ENCODE results near the gene MAD1L1.

The MAD1L1 gene

DNA sequence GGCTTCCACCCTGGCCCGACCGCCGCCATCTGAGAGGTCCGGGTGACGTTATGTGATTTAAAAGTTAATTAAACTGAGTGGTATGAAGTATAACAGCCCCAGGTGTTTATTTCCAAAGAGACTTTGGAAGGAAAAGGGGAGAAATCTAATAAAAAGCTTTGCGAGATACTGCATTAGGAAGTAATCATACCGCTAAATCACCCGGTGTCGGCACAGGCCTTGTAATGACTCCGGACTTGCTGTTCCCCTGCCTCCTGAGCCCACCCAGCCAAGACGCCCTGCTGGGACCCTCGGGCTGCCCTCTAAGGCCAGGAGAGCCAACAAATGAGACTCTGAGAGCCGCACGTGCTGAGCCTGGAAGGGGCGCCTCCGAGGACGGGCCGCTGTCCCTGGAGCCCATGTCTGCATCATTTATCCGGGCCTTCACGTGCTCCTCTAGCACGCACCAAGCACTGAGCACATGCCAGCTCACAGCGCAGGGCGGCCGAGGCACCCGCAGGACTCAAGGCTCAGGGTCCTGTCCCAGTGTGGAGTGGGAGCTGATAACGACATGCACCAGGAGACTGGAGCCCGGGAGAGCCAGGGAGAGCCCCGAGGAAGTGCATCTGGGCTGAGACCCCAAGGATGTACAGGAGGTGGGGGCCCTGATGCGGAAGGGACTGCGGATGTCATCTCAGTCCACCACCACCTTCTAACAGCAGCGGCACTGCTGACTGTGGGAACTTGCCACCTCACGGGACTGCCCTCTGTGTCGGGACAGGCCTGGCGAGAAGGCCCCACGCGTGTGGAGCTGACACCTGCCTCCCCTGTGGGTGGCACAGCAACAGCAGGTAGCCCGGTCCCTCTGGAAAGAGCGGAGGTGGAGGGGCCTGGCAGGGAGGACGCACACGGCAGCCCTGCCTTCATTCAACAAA lies 380.0 kb downstream of the MAD1L1 start:
- WGBS, result 92% methylated on average over 40 of the region's 40 CpGs
- Histone ChIP-seq H3K4me1 (ENCODE audit: insufficient read depth, low read length) (no peaks in the 10 kb centered on the region), H3K4me3 (ENCODE audit: low read length) (no peak overlapping the region), H3K36me3 (ENCODE audit: insufficient read depth, low read length) (no peaks in the 10 kb centered on the region), H3K9me3 (ENCODE audit: insufficient read depth, low read depth, low read length) (no peaks in the 10 kb centered on the region), H3K9ac (ENCODE audit: low read depth, low read length) (no peak overlapping the region), H3K27ac (ENCODE audit: low read depth, low read length) (no peak overlapping the region), H3K27me3 (ENCODE audit: insufficient read depth, low read length) (no peaks in the 10 kb centered on the region)

DNA sequence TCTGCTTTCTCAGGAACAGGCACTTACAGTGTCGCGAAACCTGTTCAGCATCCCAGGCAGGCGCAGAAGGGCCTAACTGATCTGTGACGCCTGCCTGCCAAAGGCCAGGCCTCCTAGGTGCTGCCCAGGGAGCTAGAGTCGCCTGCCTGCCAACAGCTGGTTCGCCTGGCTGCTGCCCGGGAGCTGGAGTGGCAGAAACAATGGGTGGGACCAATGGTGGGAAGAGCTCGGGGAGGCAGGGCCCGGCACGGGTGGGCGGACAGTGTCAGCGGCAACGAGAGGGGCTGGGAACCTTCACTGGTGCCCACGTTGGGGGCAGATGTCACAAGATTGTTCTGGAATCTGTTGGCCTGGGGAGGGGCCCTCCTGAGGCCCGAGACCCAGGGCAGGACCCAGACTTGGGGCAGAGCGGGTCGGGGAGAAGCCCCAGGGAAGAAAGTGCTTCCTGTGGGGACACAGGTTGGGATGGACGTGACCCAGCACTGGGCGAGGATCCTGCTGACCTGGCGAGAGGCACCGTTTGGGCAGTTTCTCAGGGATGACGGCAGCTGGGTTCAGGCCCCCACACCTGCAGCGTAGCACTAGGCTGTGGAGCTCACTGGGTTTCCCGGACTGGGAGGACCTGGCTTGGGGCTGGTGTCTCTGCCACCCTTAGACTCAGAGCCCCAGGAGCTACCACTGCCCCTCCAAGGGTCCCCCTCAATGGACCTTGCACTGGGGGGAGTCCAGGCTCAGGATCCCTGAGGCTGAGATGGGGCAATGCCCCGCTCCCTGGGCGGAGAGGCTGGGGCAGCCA lies 380.8 kb downstream of the MAD1L1 start:
- 93% methylated on average over 26 of the region's 26 CpGs for WGBS

DNA sequence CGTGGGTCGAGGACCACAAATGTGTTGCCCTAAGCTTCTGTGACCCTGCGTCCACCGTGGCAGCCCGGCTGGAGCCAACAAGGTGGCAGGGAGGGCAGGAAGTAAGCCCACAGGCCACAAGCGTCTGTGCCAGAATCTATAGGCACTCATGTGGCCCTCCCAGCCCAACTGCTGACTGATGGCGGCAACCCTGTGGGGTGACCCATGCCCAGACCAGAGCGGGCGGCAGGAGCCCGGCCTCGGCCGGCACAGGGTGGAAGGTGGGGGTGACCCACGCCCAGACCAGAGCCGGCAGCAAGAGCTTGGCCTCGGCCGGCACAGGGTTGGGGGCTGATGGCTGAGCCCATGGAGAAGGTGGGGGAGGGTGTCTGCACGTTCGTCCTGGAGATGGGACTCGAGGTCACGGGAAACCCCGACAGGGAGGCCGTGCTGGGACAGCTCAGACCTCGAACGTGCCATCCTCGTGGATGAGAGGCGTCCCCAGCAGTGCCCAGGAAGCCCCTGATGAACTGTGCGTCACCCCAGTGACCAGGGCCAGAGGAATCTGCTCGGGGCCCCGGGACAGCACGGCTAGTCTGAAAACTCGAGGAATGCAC lies 381.7 kb downstream of the MAD1L1 start:
- H3K9me3 ChIP-seq (ENCODE audit: insufficient read depth, low read depth, low read length), result no peaks in the 10 kb centered on the region
- no peaks in the 10 kb centered on the region for H3K36me3 ChIP-seq (ENCODE audit: insufficient read depth, low read length)
- H3K9ac ChIP-seq (ENCODE audit: low read depth, low read length), result no peak overlapping the region

More for the DNA sequence above, 380.8 kb downstream of the MAD1L1 start:
- no peaks in the 10 kb centered on the region for H3K36me3 ChIP-seq (ENCODE audit: insufficient read depth, low read length)
- H3K27me3 ChIP-seq (ENCODE audit: insufficient read depth, low read length), result no peaks in the 10 kb centered on the region
- no peaks in the 10 kb centered on the region for H3K9me3 ChIP-seq (ENCODE audit: insufficient read depth, low read depth, low read length)
- H3K27ac ChIP-seq (ENCODE audit: low read depth, low read length), result no peak overlapping the region
- no peak overlapping the region for H3K4me3 ChIP-seq (ENCODE audit: low read length)
- H3K4me1 ChIP-seq (ENCODE audit: insufficient read depth, low read length), result no peaks in the 10 kb centered on the region
- no peak overlapping the region for H3K9ac ChIP-seq (ENCODE audit: low read depth, low read length)

DNA sequence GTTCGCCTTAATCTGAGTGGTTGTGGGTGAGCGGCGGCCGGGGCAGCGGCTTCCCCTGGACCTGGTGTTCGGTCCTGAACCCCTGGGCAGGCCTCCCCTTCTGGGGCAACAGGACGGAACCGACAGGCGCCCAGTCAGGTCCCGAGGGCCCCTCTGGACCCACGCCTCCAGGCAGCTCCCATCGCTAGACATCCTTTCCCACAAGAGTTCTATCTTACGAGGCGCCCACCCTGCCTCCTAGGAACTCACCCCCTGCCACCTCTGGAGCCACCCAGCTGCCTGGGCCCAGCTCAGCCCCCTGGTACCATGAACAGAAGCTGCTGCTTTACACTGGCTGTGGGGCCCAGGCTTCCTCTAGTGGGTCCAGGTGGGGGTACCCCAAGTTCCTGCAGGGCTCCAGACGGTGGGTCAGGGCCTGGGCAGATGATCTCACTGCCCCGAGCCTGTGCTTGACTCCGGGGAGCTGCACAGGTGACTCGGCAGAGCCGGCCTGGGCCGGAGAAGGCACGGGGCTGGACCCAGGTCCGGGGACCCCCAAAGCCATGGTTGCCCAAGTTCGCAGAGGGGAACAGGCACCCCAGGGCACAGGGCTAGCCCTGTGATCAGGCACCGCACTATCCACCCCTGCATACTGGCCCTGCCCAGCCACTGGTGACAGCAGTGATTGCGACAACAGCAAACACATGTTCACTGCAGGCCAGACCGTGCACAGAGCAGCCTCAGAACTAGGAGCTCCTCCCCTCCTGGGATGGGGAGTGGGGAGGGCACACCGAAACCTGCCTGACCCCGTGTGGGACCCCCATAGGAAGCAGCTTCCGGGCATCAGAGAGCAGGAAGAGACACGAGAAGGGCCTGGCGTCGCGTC lies 382.4 kb downstream of the MAD1L1 start:
- Histone ChIP-seq H3K9ac (ENCODE audit: low read depth, low read length) (no peak overlapping the region; the same call in 1 of the 2 replicates), H3K27ac (ENCODE audit: low read depth, low read length) (no peak overlapping the region), H3K4me1 (ENCODE audit: insufficient read depth, low read length) (no peaks in the 10 kb centered on the region), H3K9me3 (ENCODE audit: insufficient read depth, low read depth, low read length) (no peaks in the 10 kb centered on the region), H3K4me3 (ENCODE audit: low read length) (no peak overlapping the region), H3K36me3 (ENCODE audit: insufficient read depth, low read length) (no peaks in the 10 kb centered on the region), H3K27me3 (ENCODE audit: insufficient read depth, low read length) (no peaks in the 10 kb centered on the region)
- WGBS, result 93% methylated on average over 33 of the region's 33 CpGs

More for the DNA sequence above, 381.7 kb downstream of the MAD1L1 start:
- Histone ChIP-seq H3K27me3 (ENCODE audit: insufficient read depth, low read length) (no peaks in the 10 kb centered on the region), H3K4me1 (ENCODE audit: insufficient read depth, low read length) (no peaks in the 10 kb centered on the region), H3K27ac (ENCODE audit: low read depth, low read length) (no peak overlapping the region), H3K4me3 (ENCODE audit: low read length) (no peak overlapping the region)
- WGBS, result 94% methylated on average over 31 of the region's 31 CpGs

DNA sequence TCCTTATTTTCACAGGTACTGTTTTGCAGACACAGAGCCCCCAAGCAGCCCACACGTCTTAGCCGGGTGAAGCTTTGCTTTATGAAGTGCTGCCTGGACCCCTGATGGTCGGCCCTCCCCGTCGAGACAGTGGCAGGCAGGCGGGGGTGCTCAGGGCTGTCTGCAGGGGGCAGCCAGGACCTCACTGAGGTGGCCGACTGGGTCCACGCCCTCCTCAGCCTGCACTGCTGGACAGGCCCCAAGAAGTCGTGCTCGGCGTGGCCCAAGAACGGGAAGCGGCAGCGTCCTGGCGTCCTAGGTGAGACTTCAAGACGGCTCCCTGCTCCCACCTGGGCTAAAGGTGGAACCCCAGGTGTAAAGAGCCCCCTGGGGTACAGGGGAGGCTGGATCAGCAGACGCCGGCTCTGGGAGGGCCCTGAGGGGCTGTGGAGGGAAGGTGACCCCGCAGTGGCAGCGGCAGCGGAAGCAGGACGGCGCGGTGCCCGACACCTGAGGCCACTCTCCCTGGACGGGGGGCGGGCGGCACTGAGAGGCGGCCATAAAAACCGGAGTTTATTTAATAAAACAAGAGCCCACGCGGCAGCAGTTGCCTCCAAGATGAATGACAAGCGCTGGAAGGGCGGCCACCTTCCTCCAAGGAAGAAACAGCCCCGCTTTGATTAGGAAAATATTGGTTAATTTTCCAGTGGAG lies 383.2 kb downstream of the MAD1L1 start:
- no peaks in the 10 kb centered on the region for H3K27me3 ChIP-seq (ENCODE audit: insufficient read depth, low read length)
- no peak overlapping the region for H3K4me3 ChIP-seq (ENCODE audit: low read length)
- H3K9ac ChIP-seq (ENCODE audit: low read depth, low read length), result no peak overlapping the region
- H3K27ac ChIP-seq (ENCODE audit: low read depth, low read length), result no peak overlapping the region; the same call in 1 of the 2 replicates
- H3K36me3 ChIP-seq (ENCODE audit: insufficient read depth, low read length), result no peaks in the 10 kb centered on the region
- 90% methylated on average over 35 of the region's 35 CpGs for WGBS
- H3K4me1 ChIP-seq (ENCODE audit: insufficient read depth, low read length), result no peaks in the 10 kb centered on the region
- no peaks in the 10 kb centered on the region for H3K9me3 ChIP-seq (ENCODE audit: insufficient read depth, low read depth, low read length)

DNA sequence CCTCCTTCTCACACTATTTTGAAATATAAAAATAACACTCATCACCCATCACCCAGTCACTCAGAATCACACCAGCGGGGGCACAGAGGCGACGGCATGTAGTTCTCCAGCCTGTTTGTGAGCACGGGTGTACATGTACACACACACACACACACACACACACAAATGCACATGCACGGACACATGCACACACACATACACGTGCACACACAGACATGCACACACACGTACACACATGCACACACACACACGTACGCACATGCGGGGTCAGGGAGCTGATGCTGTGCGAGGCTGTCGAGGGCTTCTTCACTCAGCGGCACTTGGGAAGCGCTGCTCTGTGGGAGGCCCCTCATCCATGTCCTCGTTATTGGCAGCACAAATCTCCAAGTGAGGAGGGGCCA lies 383.8 kb downstream of the MAD1L1 start:
- WGBS, result 91% methylated on average over 15 of the region's 15 CpGs
- Histone ChIP-seq H3K27ac (ENCODE audit: low read depth, low read length) (no peak overlapping the region), H3K9me3 (ENCODE audit: insufficient read depth, low read depth, low read length) (no peaks in the 10 kb centered on the region), H3K4me3 (ENCODE audit: low read length) (no peak overlapping the region), H3K27me3 (ENCODE audit: insufficient read depth, low read length) (no peaks in the 10 kb centered on the region), H3K36me3 (ENCODE audit: insufficient read depth, low read length) (no peaks in the 10 kb centered on the region), H3K9ac (ENCODE audit: low read depth, low read length) (no peak overlapping the region), H3K4me1 (ENCODE audit: insufficient read depth, low read length) (no peaks in the 10 kb centered on the region)

DNA sequence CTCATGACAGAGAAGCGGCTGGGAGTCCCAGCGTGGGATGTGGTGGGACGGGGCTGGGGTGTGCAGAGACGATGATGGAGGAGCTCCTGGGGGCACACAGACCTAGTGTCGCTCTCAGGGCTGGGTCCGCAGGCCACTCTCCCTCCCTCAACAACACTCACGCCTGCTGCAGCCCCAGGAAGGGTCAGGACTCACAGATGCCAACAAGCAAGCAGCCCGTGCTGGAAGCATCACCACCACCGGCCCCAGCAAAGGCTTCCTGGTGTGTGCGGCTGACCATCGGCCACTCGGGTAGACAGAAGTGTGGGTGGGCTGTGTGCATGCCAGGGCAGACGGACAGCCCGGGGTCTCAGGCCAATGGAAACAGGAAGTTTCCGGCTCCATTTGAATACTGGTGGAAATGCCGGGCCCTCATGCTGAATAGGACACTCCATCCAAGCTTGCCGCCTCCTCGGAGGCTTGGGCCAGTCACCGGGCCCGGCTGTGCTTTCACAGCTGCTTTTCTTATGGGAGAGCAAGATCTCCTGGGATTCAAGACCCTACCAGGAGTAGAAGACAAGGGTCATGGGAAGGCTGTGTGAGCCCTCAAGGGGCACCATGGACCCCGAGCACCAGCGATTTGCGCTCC lies 384.6 kb downstream of the MAD1L1 start:
- H3K4me1 ChIP-seq (ENCODE audit: insufficient read depth, low read length), result no peaks in the 10 kb centered on the region
- no peak overlapping the region for H3K9ac ChIP-seq (ENCODE audit: low read depth, low read length)
- H3K4me3 ChIP-seq (ENCODE audit: low read length), result no peak overlapping the region
- H3K36me3 ChIP-seq (ENCODE audit: insufficient read depth, low read length), result no peaks in the 10 kb centered on the region
- WGBS, result 91% methylated on average over 23 of the region's 23 CpGs
- H3K27ac ChIP-seq (ENCODE audit: low read depth, low read length), result no peak overlapping the region
- no peaks in the 10 kb centered on the region for H3K27me3 ChIP-seq (ENCODE audit: insufficient read depth, low read length)
- no peaks in the 10 kb centered on the region for H3K9me3 ChIP-seq (ENCODE audit: insufficient read depth, low read depth, low read length)

DNA sequence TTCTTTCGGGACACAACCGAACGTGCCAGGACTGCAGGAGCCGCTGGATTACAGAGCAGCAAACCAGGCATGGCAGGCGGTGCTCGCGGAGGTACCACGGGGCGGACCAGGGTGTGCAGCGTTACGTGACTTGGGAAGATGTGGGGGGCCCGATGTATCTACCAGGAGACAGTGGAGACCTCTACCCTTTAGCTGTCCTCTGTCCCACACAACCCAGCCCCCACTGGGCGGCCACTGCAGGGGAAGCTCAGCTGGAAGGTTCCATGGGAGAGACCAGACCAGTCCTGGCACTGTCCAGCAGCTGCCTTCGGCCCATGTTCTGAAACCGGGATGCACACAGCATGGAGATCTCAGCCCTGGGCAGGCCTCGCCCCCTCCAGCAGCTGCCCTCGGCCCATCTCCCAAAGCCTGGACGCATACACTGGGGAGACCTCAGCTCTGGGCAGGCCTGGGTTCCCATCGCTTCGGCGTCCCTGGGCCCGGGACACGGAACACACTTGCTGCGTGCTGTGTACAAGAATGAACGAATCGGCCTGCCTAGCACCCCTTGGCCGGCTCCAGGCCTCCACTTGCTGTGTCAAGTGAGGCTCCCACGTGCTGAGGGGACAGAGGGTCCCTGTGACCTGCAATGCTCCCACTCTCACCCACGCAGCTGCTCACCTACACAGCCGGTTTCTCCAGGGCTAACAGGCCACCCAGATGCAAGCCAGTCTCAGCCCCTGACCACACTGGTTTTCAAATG lies 385.3 kb downstream of the MAD1L1 start:
- Histone ChIP-seq H3K9ac (ENCODE audit: low read depth, low read length) (no peak overlapping the region), H3K4me3 (ENCODE audit: low read length) (no peak overlapping the region), H3K9me3 (ENCODE audit: insufficient read depth, low read depth, low read length) (no peaks in the 10 kb centered on the region), H3K27ac (ENCODE audit: low read depth, low read length) (no peak overlapping the region), H3K36me3 (ENCODE audit: insufficient read depth, low read length) (no peaks in the 10 kb centered on the region), H3K27me3 (ENCODE audit: insufficient read depth, low read length) (no peaks in the 10 kb centered on the region), H3K4me1 (ENCODE audit: insufficient read depth, low read length) (no peaks in the 10 kb centered on the region)
- WGBS, result 92% methylated on average over 30 of the region's 30 CpGs

DNA sequence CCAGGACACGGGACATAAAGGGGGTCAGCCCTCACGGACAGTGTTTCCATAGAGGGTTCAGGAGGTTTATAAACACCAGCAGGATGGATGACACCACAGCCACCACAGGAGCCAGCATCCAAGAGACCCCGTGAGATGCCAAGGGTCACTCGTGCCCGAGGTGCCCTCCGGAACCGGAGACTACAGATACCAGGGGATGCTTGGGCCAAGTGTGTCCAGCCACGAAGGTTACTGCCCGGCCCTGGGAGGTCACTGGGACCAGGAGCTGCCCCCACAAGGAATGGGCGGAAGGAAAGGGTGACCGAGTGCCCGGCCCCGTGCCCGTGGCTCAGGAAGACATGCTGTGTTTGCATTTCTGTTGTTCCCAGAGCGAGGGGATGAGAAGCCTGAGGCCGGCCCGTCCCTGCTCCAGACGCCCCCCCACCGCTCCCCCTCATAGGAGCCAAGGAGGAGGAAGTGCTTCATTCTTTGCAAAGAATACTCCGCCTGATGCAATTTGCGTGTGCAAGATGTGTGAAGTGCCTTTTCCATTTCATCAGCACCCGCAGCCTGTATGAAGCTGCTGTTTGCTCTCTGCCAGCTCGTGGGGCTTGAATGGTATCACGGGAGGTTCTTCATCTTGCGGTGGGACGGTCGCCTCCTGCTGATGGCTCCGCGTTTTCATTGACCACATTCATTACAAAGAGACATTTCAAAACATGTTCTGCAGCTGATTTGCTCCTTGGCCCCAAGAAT lies 386.2 kb downstream of the MAD1L1 start:
- Histone ChIP-seq H3K4me3 (ENCODE audit: low read length) (no peak overlapping the region), H3K27me3 (ENCODE audit: insufficient read depth, low read length) (no peaks in the 10 kb centered on the region), H3K27ac (ENCODE audit: low read depth, low read length) (no peak overlapping the region), H3K4me1 (ENCODE audit: insufficient read depth, low read length) (no peaks in the 10 kb centered on the region), H3K36me3 (ENCODE audit: insufficient read depth, low read length) (no peaks in the 10 kb centered on the region; the same call in 1 of the 2 replicates), H3K9me3 (ENCODE audit: insufficient read depth, low read depth, low read length) (no peaks in the 10 kb centered on the region), H3K9ac (ENCODE audit: low read depth, low read length) (no peak overlapping the region)
- WGBS, result 74% methylated on average over 29 of the region's 29 CpGs

Measured in HUES64 (cell line).